T-helper 2 cell treated with Interferon-gamma antibody and Interleukin-4, amounts not matched to agents 100 ng/mL and 5 ng/mL, for 36 hours (primary cell): ENCODE measurements around the gene COPE. TPM values are rescaled to one million over a fixed set of nuclear protein-coding genes. Genes with fewer than 3 reads are reported as not detected.
"Not testable (repeated sequence)": the region's sequence is repeated elsewhere in the genome, so short reads cannot be mapped to it uniquely, and the experiment has no call there.

Source experiments
- intact Hi-C: fragments of 100-400 bp; cut with micrococcal nuclease; formaldehyde crosslinking; loops from one replicate; pipeline ENCODE4 v1.15.1; 2023
- total RNA-seq: library from RNA; stranded (reverse); gene quantifications from 2 replicates; pipeline ENCODE4 v1.2.3, GENCODE V29; 2022

Gene COPE
- total RNA-seq, 1 donor from 2014 or later, result 262 TPM

GRCh38 chr19:18910010-18910409, 9.2 kb downstream of the COPE start:
- intact Hi-C loops, result no loop called here

GRCh38 chr19:18908917-18909619, 10.1 kb downstream of the COPE start:
- intact Hi-C loops, result no loop called here

GRCh38 chr19:18906605-18907519, 12.3 kb downstream of the COPE start:
- intact Hi-C loops, result no loop called here

- intact Hi-C loops, result no loop called here
Observed at GRCh38 chr19:18905513-18906236, 13.5 kb downstream of the COPE start.

GRCh38 chr19:18905058-18905456, 14.1 kb downstream of the COPE start:
- intact Hi-C loops, result no loop called here

- intact Hi-C loops, result no loop called here
Observed at GRCh38 chr19:18904334-18905057, 14.7 kb downstream of the COPE start.

- intact Hi-C loops, result no loop called here
Observed at GRCh38 chr19:18903156-18904037, 15.8 kb downstream of the COPE start.

GRCh38 chr19:18902519-18902918, 16.7 kb downstream of the COPE start:
- intact Hi-C loops, result not testable (repeated sequence)

GRCh38 chr19:18901491-18901890, 17.7 kb downstream of the COPE start:
- intact Hi-C loops, result no loop called here

- intact Hi-C loops, result no loop called here
Observed at GRCh38 chr19:18900700-18901481, 18.3 kb downstream of the COPE start.

GRCh38 chr19:18899624-18900560, 19.3 kb downstream of the COPE start:
- intact Hi-C loops, result no loop called here

GRCh38 chr19:18898607-18899408, 20.4 kb downstream of the COPE start:
- intact Hi-C loops, result no loop called here

- intact Hi-C loops, result no loop called here
Observed at GRCh38 chr19:18898081-18898606, 21.0 kb downstream of the COPE start.

- intact Hi-C loops, result no loop called here
Observed at GRCh38 chr19:18897094-18898029, 21.8 kb downstream of the COPE start.

- intact Hi-C loops, result no loop called here
Observed at GRCh38 chr19:18896421-18896841, 22.8 kb downstream of the COPE start.

- intact Hi-C loops, result no loop called here
Observed at GRCh38 chr19:18895824-18896341, 23.3 kb downstream of the COPE start, which contains the start of gene CERS1. Gene CERS1, minus strand, starts transcription at chr19:18896158. Its CDS starts 86 bp downstream, at chr19:18896072.
